A673 (cell line): ENCODE data around the gene SMIM45.

Experiments
- BruUV-seq: library from RNA; stranded (reverse); fragments of 400-500 nt; replicated peaks from 2 replicates; lab custom pipeline; 2021; lab: Mats Ljungman, UMichigan
- CTCF ChIA-PET: fragments of 300-600 bp; sonication (Branson Sonifier 250); formaldehyde crosslinking; loops from one replicate; lab custom pipeline; 2022; ENCODE audit warnings: antibody characterized with exemption; lab: Charles Lee
- POLR2A ChIA-PET: fragments of 300-600 bp; sonication (Branson Sonifier 250); formaldehyde crosslinking; loops from one replicate; lab custom pipeline; 2022; ENCODE audit warnings: antibody characterized with exemption; ENCODE audit not compliant: low non-redundant PET; lab: Charles Lee
- DNase-seq: peaks from one replicate; pipeline ENCODE4 v3.0.0-alpha.2; 2015; ENCODE audit warnings: low spot score
- H3K27ac ChIP-seq: fragments of 200-600 bp; sonication (generic); 2 replicates; pipeline ENCODE4 v1.5.1; 2016; ENCODE audit warnings: mixed run types, low read depth, mild to moderate bottlenecking, mixed read lengths, antibody characterized with exemption, low read length; ENCODE audit not compliant: poor library complexity, severe bottlenecking
- H3K27me3 ChIP-seq: fragments of 200-600 bp; sonication (generic); replicated peaks from 2 replicates; pipeline ENCODE4 v1.6.1; 2017; ENCODE audit warnings: mixed run types, low read depth, mild to moderate bottlenecking, mixed read lengths, antibody characterized with exemption, low read length; ENCODE audit not compliant: insufficient read depth, poor library complexity
- H3K36me3 ChIP-seq: fragments of 200-600 bp; sonication (generic); 2 replicates; pipeline ENCODE4 v1.6.1; 2016; ENCODE audit warnings: mixed run types, mild to moderate bottlenecking, mixed read lengths, antibody characterized with exemption, low read length; ENCODE audit not compliant: insufficient read depth, poor library complexity, severe bottlenecking
- H3K4me1 ChIP-seq: fragments of 200-600 bp; sonication (generic); 2 replicates; pipeline ENCODE4 v1.6.1; 2017; ENCODE audit warnings: mixed run types, mild to moderate bottlenecking, mixed read lengths, antibody characterized with exemption, low read length; ENCODE audit not compliant: insufficient read depth, poor library complexity, severe bottlenecking
- H3K4me3 ChIP-seq: fragments of 200-600 bp; sonication (generic); 2 replicates; pipeline ENCODE4 v1.5.1; 2016; ENCODE audit warnings: low read depth, mixed run types, mild to moderate bottlenecking, mixed read lengths, low read length; ENCODE audit not compliant: poor library complexity, severe bottlenecking
- H3K9me3 ChIP-seq: fragments of 200-600 bp; sonication (generic); 2 replicates; pipeline ENCODE4 v1.6.1; 2016; ENCODE audit warnings: mixed run types, low read depth, mild to moderate bottlenecking, mixed read lengths, antibody characterized with exemption, low read length; ENCODE audit not compliant: poor library complexity, severe bottlenecking
- EZH2 ChIP-seq: fragments of 200-600 bp; sonication (generic); IDR thresholded peaks from 2 replicates; pipeline ENCODE4 v1.6.1; 2017; ENCODE audit warnings: borderline replicate concordance, low read depth, mild to moderate bottlenecking, mixed read lengths, antibody characterized with exemption, low read length; ENCODE audit not compliant: poor library complexity, severe bottlenecking
- intact Hi-C: fragments of 100-400 bp; cut with micrococcal nuclease; formaldehyde crosslinking; loops from one replicate; pipeline ENCODE4 v1.10.0; 2022; ENCODE audit not compliant: unreplicated experiment
- TF ChIP-seq, protein P1 (sequence below): fragments of 300-800, 200-600 bp; sonication (generic); conservative IDR thresholded peaks from 2 replicates; pipeline ENCODE4 v1.5.1; 2017; ENCODE audit warnings: low read depth, mild to moderate bottlenecking, antibody characterized with exemption, low read length, moderate library complexity, mixed read lengths

Gene SMIM45

GRCh38 chr22:41991111-41991510 is 39.2 kb downstream of the SMIM45 start:
- Histone ChIP-seq H3K27me3 (no peaks in the 10 kb centered on the region), H3K4me3 (no peak overlapping the region), H3K9me3 (no peaks in the 10 kb centered on the region), H3K27ac (no peak overlapping the region), H3K4me1 (no peaks in the 10 kb centered on the region), H3K36me3 (no peaks in the 10 kb centered on the region)
- no peak for DNase-seq
- ChIA-PET CTCF (no interaction called here), POLR2A (no interaction called here)
- intact Hi-C loops = no loop called here
- BruUV-seq = no TSS peak
- TF ChIP-seq, protein P1, sequence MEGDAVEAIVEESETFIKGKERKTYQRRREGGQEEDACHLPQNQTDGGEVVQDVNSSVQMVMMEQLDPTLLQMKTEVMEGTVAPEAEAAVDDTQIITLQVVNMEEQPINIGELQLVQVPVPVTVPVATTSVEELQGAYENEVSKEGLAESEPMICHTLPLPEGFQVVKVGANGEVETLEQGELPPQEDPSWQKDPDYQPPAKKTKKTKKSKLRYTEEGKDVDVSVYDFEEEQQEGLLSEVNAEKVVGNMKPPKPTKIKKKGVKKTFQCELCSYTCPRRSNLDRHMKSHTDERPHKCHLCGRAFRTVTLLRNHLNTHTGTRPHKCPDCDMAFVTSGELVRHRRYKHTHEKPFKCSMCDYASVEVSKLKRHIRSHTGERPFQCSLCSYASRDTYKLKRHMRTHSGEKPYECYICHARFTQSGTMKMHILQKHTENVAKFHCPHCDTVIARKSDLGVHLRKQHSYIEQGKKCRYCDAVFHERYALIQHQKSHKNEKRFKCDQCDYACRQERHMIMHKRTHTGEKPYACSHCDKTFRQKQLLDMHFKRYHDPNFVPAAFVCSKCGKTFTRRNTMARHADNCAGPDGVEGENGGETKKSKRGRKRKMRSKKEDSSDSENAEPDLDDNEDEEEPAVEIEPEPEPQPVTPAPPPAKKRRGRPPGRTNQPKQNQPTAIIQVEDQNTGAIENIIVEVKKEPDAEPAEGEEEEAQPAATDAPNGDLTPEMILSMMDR = no peak
- TF ChIP-seq EZH2 = no peak

DNA sequence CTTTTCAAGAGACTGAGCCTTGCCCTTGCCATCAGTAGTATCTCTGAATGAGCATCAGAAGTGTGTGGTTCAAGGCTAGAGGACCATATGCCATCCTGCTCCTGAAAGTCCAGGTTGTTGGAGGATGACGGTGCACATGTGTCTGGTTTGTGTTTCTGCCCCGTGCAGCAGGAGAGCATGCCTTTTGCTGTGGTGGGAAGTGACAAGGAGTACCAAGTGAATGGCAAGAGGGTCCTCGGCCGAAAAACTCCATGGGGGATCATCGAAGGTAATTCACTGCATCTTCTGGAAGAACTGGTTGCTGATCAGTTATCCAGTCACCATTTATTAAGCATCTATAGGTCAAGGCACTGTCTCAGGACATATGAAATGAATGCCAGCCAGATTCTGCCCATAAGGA is 40.5 kb downstream of the SMIM45 start:
- Histone ChIP-seq H3K36me3 (no peaks in the 10 kb centered on the region), H3K4me3 (no peak overlapping the region), H3K4me1 (no peaks in the 10 kb centered on the region), H3K9me3 (no peaks in the 10 kb centered on the region), H3K27ac (no peak overlapping the region), H3K27me3 (no peaks in the 10 kb centered on the region)
- intact Hi-C loops = no loop called here
- CTCF ChIA-PET = no interaction called here
- DNase-seq = no peak
- TF ChIP-seq, protein P1 = no peak
- TF ChIP-seq EZH2 = no peak
- no TSS peak for BruUV-seq
- POLR2A ChIA-PET = no interaction called here

DNA sequence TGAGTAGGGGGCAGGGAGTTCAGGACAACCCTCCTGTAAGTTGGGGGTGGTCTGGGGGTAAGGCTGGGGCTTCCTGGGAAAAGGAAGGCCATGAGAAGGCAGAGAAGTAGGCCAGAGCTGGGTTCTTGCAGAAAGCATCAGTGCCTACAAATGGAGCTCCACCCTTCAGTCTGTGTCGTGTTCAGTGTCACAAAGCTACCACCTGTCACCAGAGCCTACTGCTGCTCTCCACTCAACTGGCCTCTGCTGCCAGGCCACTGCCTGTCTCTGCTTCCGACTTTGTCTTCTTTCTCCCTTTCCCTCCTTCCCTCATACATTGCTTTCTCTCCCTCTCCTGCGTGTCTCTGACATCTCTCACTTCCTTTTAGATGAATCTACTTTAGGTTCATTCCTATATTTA is 43.3 kb downstream of the SMIM45 start:
- peaks cover 3% of the 10 kb centered on the region for H3K27me3 ChIP-seq
- TF ChIP-seq, protein P1 = no peak
- TF ChIP-seq EZH2 = no peak
- H3K27ac ChIP-seq = no peak overlapping the region
- CTCF ChIA-PET = no interaction called here
- no peak for DNase-seq
- H3K4me3 ChIP-seq = no peak overlapping the region
- H3K4me1 ChIP-seq = no peaks in the 10 kb centered on the region
- intact Hi-C loops = no loop called here
- no TSS peak for BruUV-seq
- H3K9me3 ChIP-seq = no peaks in the 10 kb centered on the region
- H3K36me3 ChIP-seq = no peaks in the 10 kb centered on the region
- POLR2A ChIA-PET = no interaction called here
